GM21526 (cell line): Measurements from ENCODE around the gene TMCO4.
"Not testable (repeated sequence)": the region's sequence is repeated elsewhere in the genome, so short reads cannot be mapped to it uniquely, and the experiment has no call there.

Experiments used
- ATAC-seq: cut with Tn5 transposase; IDR thresholded peaks from one replicate; pipeline ENCODE4 v1.9.1; 2021; ENCODE audit warnings: moderate library complexity; ENCODE audit not compliant: unreplicated experiment, low FRiP score

Gene TMCO4

GRCh38 chr1:19799230-19800075, at the start of gene TMCO4:
Gene TMCO4, minus strand, starts transcription at chr1:19799916. Its CDS starts 19,158 bp downstream, at chr1:19780758.
- ATAC-seq: peak; percentile 55

GRCh38 chr1:19849307-19849706, 49.6 kb upstream of the TMCO4 start:
- not testable (repeated sequence) for ATAC-seq

DNA sequence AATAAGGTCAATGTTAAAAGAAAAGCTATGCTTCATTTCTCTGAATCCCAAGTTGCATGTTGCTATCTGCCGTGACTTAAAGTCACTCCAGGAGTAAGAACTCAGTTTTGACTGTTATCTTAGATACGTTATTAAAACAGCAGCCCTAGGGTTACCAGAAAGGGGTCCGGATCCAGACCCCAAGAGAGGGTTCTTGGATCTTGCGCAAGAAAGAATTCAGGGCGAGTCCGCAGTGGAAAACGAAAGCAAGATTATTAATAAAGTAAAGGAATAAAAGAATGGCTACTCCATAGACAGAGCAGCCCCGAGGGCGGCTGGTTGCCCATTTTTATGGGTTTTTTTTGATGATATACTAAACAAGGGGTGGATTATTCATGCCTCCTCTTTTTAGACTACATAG, 47.6 kb upstream of the TMCO4 start:
- ATAC-seq: not testable (repeated sequence)

- no peak for ATAC-seq
These were observed 46.6 kb upstream of the TMCO4 start for GRCh38 chr1:19846338-19846737.

GRCh38 chr1:19845555-19845954, 45.8 kb upstream of the TMCO4 start:
- ATAC-seq: no peak

DNA sequence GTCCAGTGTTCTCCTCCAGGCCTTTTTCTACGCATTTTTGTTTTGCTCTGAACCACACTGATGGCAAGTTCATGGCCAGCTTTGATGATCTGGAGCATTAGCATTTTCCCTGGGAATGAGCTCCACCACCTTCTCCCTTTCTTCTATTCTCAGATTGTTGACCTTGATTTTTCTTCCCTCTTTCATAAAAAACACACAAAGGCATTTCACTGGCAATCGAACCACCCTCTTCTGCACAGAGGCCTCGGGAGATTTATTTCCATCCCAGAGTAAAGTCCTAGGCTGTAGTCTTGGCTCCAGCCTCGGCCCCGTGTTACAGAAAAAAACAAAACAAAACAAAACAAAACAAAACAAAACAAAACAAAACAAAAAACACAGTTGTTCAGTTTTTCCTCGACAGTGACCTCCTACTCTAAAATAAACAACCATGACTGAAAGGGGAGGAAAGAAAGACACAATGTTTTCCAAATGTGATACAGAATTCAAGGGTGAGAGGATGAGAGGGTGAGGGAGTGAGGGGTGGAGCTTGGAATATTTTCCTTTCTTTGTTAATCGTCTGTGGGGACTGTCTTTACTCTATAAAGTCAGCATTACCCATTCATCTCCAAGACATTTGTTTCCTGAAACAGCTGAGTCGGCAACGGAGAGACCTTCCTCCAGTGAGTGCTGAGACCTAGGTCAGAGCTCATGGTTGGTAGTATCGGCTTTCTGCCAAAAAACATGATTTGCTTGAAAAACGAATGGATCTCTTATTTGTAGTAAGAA, 45.2 kb upstream of the TMCO4 start:
- no peak for ATAC-seq

DNA sequence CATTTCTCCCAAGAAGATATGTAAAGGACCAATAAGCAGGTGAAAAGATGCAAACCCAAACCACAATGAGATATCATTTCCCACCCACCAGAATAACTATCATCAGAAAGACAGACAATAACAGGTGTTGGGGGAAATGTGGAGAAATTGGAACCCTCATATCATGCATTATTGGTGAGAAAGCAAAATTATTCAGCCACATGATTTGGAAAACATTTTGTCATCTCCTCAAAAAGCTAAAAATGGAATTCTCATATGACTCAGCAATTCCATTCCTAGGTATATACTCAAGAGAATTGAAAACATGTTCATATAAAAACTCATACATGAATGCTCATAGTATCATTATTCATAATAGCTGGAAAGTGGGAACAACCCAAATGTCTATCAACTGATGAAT, 40.5 kb upstream of the TMCO4 start:
- no peak for ATAC-seq

DNA sequence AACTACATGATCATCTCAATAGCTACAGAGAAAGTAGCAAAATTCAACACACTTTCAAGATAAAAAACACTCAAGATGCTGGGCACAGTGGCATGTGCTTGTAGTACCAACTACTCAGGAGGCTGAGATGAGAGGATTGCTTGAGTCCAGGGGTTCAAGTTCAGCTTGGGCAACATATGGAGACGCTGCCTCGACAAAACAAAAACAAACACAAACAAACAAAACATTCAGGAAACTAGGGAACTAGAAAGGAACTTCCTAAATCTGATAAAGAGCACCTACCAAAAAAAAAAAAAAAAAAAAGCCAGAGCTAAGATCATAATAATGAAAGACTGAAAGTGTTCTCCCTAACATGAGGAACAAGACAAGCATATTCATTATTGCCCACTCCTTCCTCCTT, 38.1 kb upstream of the TMCO4 start:
- ATAC-seq: no peak

DNA sequence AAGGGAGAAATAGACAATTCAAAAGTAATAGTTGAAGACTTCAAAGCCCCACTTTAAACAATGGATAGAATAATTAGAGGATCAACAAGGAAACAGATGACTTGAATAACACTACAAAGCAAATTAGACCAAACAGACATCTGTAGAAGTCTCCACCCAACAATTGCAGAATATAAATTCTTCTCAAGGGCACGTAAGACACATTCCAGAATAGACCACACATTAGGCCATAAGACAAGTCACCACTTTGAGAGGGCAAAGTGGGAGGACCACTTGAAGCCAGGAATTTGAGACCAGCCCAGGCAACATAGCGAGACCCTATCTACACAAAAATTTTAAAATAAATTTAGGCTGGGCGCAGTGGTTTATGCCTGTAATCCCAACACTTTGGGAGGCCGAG, 35.9 kb upstream of the TMCO4 start:
- ATAC-seq: no peak

GRCh38 chr1:19831441-19831840, 31.7 kb upstream of the TMCO4 start:
- no peak for ATAC-seq

DNA sequence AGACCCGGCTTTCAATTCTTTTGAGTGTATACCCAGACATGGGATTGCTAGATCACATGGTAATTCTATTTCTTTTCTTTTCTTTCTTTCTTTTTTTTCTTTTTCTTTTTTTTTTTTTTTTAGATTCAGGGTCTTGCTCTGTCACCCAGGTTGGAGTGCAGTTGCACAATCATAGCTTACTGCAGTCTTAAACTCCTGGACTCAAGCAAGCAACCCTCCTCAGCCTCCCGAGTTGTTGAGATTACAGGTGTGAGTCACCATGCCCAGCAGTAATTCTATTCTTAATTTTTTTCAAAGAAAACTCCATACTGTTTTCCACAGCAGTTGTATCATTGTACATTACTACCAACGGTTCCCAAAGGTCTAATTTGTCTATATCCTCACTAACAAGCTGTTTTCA, 28.8 kb upstream of the TMCO4 start:
- ATAC-seq: no peak

GRCh38 chr1:19825298-19825697, 25.6 kb upstream of the TMCO4 start:
- no peak for ATAC-seq

DNA sequence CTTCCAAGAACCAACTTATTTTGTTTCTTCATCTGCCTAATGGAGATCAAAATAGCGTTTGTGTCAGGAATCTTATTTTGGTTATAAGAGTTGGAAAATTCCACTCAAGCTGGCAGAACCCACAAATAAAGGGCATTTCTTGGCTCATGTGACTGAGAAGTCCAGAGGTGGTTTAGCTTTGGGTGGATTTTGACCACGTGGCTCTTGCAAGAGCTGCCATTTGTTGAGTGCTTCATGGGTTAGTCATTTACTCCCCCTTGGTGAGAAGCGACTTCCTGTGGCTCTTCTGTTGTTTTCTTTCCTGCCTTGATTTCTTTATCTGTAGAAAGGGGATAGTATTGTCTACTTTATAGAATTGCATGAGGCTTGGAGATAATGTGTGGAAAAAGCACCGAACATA, 24.8 kb upstream of the TMCO4 start:
- no peak for ATAC-seq

DNA sequence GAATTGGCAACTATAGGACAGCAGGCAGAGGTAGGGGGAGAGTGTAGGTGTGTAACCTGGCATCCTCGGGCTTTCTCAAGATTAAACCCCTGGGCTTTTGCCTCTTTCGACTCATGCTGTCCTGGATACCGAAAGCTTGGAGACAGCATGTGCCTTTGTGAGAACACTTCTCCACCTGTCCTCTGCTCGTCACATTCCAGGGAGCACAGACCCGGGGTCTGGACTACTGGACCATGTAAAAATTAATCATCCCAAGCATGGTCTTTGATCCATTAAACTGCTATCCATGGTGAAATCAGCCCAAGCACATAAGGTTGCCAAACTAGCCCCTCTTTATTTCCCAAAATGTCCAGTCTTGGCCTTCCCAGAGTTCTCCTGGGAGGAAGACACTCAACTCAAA, 24.3 kb upstream of the TMCO4 start:
- no peak for ATAC-seq

GRCh38 chr1:19819701-19820100, 20.0 kb upstream of the TMCO4 start:
- no peak for ATAC-seq

GRCh38 chr1:19818324-19818723, 18.6 kb upstream of the TMCO4 start:
- no peak for ATAC-seq

DNA sequence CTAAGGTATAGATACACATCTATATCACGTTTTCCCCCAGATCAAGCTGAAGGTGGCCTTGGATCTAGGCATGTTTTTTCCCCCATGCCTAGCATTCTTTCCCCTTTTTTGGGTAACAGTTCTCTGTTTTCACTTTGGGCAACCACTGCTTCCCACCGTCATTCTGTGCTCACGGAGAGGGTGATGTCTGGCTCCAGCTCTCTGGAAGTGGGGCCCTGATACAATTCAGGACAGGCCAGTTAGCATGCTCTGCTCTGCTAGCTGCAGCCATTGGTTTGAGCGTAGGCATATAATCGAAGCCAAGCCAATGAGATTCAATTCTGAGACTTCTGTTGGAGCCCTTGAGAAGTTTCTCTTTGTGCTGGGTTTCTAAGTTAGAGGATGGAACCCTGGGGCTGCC, 17.4 kb upstream of the TMCO4 start:
- no peak for ATAC-seq

- ATAC-seq: not testable (repeated sequence)
These were observed 17.0 kb upstream of the TMCO4 start for GRCh38 chr1:19816737-19817086.

- no peak for ATAC-seq
These were observed 16.4 kb upstream of the TMCO4 start for GRCh38 chr1:19815801-19816736.

GRCh38 chr1:19814681-19815503, 15.2 kb upstream of the TMCO4 start, which contains the start of gene RNF186:
Gene RNF186, minus strand, starts transcription at chr1:19815283. Its CDS starts 182 bp downstream, at chr1:19815101.
- ATAC-seq: no peak
